GM21526 (cell line): Measurements from ENCODE around the gene TMEM181.
"Not testable (repeated sequence)": the region's sequence is repeated elsewhere in the genome, so short reads cannot be mapped to it uniquely, and the experiment has no call there.

Experiments
- ATAC-seq: cut with Tn5 transposase; IDR thresholded peaks from one replicate; pipeline ENCODE4 v1.9.1; 2021; ENCODE audit warnings: moderate library complexity; ENCODE audit not compliant: unreplicated experiment, low FRiP score

TMEM181 gene

GRCh38 chr6:158618289-158618688, 58.4 kb downstream of the TMEM181 start:
- not testable (repeated sequence) for ATAC-seq

GRCh38 chr6:158619922-158620801, 60.3 kb downstream of the TMEM181 start:
- no peak for ATAC-seq

DNA sequence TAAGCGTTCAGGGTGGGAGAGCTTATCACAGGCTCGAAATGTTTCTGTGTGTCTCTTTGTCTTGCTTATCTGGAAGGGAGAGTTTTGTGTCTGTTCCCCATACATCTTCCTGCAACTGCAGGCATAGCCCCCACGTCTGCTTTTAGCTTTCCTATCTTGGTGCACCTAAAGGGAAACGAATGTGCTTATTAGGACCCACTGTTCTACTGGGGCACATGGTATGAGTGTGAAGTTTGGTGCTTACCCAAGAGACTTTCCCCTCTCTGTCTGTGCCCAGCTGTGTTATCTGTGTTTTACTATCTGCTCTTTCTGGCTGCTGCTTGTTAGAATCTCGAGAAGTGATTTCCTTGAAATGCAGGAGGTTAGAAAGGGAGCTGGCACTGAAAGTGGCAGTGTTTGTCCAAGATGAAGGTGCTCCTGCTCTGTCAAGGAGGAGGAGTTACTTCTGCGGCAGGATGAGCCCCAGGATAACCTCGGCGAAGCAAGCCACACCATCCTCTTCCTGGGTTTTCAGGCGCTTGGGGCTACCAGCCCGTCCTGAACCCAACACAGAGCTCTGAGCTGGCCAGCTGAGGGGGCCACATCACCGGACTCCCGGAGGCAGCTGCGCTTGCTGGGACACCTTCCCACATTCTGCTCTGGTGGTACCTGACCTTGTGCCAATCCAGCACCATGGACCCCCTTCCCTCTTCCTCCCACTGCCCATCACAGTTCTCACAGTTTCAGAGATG, 61.2 kb downstream of the TMEM181 start:
- no peak for ATAC-seq

DNA sequence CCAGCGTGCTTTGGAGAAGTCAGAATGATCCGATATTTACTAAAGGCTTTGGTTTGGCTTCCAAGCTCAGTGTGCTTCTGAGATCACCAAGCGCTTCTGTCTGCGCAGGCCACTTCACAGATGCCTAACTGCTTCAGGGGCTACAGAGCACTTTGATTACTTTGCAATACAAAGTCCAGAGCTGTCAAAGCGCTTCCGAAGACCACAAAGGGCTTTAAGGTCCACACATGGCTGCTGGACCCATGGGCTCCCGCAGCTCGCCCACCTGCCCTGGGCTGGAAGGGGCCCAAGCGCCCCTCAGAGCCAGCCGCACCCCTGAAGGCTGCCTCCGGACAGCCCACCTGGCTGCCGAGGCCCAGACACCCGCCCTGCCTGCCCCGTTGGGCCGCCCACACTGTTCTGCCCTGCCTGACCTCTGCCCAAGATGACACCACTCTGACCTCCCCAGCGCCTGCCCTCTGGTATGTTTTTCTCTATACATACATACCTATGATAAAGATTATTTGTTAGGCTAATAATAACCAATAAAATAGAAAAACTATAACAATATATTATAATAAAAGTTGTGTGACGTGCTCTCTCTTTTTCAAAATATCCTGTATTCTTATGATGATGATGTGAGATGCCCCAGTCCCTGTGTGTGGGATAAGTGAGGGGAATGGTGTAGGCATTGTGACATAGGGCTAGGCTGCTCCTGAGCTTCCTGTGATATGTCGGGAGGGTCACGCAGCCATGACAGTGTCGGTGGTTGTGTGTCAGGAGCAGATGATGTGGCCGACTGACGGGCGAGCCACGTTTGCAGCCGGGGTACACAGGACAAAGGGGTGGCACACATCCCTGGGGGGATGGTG, 62.0 kb downstream of the TMEM181 start:
- no peak for ATAC-seq

DNA sequence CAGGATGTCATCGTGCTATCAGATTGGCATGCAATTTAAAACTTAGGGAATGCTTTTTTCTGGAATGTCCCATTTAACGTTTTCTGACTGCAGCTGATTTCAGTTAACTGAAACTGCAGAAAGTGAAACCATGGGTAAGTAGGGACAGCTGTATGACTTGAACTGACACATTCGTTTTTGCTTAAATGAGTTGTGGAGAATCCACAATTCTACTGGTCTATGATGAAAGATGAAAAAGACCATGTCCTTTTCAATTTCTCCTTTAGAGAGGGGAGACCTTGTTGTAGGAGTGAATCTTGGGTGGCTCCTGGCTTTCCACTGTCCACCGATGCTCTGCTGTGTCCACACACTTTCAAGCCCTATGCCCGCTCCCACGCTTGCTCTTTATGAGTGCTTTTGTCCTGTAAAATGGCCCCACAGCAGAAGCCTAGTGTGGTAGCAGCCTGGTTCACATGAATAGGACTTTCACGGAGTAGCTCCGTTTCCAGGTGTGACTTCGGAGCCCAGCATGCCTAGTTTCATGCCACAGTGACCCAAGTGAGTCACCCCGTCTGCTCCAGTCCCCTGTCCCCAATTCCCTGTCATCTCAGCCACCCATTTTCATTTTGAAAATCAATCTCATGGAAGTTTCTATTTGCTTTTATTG, 62.8 kb downstream of the TMEM181 start:
- ATAC-seq, result no peak

DNA sequence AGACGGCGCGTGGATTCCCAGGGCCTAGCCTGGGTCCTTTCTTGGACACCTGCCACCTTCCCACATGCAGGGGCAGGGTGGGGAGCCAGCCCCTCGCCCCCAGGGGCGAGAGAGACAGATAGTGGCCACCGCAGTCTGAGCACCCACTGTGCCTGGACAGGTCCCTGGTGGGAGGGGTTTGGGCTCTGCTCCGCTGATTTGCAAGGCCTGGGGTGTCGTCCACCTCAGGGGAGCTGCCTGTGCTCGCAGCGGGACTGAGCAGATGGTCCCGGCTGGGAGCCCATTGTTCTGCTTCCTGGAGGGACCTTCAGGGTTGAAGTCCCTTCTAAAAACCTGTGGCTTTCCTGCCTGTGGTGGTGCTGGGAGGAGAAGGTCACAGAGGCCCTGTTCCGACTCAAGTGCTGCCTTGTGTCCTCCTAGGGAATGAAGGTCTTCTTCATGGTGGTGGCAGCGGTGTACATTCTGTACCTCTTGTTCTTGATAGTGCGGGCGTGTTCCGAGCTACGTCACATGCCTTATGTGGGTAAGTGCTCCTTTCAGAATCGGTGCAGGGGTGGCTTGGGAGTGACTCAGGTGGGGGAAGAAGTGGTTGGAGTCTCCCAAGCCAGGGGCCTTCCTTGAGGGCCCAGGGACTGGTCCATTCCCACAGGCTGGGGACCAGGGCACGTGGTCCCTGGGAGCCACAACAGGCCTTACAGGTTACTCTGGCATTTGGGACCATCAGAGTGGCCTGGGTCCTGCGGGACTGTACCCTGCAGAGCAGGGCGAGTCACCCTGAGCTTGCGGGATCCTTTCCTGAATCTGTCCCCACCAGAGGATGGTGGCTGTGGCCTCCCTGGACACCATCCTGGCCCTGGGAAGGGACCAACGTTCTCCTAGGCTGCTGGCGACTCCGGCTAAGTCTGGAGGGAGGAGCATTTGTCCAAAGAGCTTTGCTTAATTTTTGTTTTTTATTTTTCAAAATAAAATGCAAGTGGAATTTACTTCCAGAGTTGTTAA, 65.1 kb downstream of the TMEM181 start:
- ATAC-seq, result no peak

- ATAC-seq, result no peak
Measured at GRCh38 chr6:158625881-158626305, 66.0 kb downstream of the TMEM181 start.

DNA sequence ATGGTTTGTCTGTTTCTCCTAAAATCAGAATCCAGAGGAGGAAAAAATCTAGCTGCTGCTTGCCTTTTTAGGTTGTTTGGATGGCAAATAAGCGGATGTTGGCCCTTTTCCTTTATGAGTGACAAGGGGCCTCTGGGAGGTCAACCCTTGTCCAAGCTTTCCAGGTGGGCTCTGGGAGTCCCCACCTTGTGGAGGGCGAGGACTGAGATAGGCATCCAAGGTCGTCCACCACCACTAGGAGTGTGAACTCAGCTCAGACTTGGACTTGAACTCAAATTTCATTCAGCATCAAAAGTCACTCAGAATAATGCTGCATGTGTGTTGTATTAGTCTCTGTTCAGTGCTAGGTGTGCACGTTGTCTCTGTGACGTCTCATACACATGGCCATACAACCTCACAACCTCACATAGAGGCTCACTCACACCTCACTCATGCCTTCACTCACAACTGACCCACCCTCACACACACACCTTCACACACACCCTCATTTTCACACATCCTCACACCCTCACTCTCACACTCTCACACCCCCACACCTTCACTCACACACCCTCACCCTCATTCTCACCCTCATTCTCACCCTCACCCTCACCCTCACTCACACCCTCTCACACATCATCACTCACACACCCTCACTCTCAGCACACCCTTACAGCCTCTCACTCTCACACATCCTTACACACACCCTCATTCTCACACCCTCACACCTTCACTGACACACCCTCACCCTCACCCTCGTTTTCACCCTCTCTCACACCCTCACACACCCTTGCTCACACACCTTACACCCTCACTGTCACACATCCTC, 66.7 kb downstream of the TMEM181 start:
- ATAC-seq, result no peak

DNA sequence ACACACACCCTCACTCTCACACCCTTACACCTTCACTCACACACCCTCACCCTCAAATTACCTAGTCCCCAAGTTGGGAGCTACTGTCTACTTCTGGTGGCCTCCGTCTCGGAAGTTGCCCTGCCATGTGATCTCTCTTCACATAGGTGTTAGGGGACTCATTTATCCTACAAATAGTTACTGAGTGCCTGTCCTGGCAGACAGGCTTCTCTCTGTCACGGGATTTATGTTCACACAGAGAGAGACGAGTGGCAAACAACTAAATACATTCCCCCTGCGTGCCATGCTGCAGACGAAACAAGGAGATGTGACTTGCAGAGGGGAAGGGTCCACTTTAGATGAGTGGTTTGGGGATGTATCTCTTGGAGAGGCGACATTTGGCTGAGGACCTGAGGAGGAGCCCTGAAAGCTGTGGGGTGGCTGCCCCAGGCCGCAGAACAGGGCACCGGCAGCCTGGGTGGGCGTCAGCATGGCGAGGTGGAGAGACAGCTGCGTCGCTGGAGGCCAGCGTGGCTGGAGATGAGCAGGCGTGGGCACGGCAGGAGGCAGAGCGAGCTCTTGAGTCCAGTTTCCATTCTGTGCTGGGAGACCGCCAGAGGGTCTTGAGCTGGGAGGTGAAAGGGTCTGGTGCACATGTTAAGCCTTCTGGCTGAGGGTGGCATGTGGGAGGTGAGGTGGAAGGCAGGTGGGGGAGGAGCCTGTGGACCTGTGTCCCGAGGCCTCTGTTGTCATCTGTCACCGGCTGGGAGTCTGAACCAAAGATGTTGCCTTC, 67.5 kb downstream of the TMEM181 start:
- ATAC-seq, result no peak

DNA sequence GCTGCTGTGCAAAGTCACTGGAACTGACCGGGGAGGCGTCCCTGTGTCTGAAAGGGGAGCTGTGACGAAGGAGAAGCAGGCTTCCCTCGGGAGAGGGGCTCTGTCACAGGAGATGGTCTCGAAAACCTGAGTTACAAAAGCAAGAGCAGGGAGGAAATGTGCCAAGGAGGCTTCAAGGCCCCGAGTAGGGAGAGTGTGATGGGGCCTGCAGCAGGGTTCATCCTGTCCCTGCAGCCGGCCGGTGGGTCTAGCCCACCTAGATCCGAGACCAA, 68.0 kb downstream of the TMEM181 start:
- ATAC-seq, result no peak

DNA sequence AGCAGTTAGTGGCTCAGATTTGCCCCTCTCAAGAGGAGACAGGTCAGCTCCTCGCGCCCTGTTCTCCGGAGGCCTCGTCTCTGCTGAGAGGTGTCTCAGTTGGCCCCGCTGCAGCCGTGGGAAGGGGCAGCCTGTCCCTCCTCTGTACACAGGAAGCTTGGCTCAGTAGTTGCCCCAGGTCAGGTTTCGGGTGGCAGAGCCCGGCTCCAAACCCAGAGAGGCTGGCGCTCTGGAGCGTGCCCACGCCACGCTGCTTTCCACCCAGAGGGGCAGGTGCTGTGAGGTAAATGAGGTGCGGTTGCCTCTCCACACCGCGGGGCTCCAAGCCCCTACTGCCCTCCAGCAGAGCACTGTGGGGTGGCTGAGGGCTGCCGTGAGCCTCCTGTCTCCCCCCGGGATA, 68.7 kb downstream of the TMEM181 start:
- no peak for ATAC-seq

DNA sequence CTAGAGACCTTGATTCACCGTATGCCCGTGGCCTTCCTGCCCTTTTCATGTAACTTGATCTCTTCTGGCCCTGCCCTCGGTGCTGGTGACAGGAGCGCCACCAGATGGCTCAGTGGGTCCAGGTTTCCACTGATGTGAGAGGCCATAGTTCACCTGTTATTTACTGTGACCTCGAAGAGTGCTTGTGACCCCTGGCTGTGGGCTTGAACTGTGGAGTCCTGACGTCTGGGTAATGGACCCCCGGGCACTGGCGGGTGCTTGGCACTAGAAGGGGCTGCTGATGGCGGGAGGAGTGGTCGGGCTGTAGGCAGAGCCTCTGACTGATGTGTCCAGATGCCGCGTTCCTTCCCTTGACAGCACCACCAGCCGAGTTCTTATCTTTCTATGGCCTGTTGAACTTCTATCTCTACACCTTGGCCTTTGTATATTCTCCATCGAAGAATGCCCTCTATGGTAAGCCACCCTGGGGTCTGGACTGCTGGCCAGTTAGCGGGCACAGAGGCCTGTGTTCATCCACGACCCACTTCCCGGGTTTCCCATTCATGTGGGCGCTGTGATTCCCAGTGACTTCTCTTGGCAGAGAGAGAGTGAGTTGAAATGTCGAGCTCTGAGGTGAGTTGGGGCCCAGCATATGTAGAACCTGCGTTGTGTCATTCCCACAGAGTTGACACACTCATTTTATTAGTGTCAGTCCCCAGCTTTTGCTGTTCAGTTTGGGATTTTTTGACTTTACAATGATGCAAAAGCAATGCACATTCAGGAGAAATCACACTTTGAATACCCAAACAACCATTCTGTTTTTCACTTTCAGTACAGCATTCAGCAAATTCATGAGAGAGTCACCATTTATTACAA, 69.7 kb downstream of the TMEM181 start:
- ATAC-seq, result no peak

GRCh38 chr6:158630938-158631616, 71.2 kb downstream of the TMEM181 start:
- no peak for ATAC-seq

DNA sequence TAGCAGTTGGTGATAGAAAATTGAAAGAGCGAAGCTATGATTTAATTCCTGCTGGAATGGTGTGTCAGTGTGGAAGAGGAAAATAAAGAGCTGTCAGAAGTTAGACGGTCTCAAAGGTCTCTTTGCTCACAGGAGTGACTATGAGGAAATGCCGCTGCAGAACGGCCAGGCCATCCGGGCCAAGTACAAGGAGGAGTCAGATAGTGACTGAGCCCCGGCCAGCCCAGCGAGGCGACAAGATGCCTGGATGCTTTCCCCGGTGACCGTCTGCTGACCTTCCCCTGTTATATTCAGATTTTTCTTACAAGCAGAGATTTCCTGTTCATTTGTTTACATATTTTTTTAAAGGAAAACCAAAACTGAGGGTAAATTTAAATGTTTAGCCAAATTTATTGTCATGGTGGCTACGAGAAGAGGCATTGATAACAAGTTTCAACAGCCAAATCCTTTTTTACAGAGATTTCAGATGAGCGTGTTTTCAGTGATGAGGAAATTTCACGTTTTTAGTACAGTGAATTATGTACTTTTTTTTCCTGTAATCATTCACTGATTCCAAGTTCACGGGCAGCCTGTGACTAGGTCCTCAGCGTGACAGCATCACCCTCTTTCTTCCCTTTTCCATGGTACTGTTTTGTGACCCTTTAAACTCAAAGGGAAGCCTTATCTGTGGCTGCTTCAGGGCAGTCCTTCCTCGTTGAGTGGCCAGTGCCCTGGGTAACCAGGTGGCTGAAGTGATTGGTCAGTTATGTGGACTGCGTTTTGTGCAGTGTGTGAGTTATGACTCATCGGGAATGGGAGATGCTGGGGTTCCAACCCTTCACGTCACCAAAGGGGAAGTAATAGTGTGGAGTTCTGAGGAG, 72.0 kb downstream of the TMEM181 start:
- no peak for ATAC-seq

GRCh38 chr6:158632538-158633119, 72.7 kb downstream of the TMEM181 start:
- ATAC-seq, result not testable (repeated sequence)
